Measurements from ENCODE around the gene CPNE9.

CPNE9 gene

DNA sequence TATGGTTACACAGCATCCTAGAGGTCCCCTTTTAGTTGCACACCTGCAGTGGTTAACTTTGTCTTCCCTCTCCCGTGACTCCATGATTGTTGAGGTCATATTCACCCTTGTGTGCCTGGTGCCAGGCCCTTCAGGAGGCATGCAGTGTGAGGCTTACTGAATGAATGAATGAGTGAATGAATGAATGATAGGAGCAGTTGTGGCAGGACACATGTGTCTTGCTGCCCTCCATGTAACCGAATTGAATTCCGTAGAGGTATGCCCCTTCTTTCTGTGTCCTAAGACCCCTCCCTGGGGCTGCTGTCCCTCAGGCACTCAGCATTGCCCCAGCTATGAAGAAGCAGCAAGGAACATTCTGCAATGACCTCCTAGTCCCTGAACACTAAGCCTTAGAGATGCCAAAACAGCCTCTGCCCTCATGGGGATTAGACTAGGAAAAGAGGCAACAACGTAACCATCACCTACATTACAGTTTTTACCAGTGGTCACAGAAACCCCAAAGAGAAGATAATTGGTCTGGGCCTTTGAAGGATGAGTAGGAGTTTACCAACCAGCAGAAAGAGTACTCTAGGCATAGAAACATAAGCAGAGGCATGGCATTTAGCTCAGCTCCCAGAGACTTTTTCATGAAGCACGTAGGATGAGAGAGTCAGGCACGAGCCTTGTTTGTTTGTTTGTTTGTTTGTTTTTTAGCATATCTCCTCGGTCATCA lies 22.5 kb upstream of the CPNE9 start:
- ATAC-seq = no peak
- H3K27ac Mint-ChIP-seq = no peak overlapping the region
- peaks cover 93% of the 10 kb centered on the region for H3K36me3 Mint-ChIP-seq
- H3K27me3 Mint-ChIP-seq = no peaks in the 10 kb centered on the region
- peaks cover 6% of the 10 kb centered on the region for H3K4me1 Mint-ChIP-seq
- H3K9me3 Mint-ChIP-seq = no peaks in the 10 kb centered on the region
- no peak overlapping the region for H3K4me3 Mint-ChIP-seq

DNA sequence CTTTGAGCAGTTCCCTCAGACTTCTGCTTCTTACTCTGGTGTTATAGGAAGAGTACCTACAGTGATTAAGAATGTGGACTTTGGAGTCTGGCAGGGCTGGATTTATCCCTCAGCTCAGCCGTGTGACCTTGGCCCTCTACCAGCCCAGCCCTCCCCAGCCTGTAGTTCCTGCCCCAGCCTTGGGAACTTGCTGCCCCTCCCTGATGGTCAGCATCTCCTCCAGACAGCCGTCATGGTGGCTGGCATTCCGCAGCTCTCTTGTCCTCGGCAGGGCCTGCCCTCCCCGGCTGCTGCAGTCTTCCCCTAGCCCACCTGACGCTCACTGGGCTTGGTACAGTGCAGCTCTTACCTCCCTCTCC lies 21.9 kb upstream of the CPNE9 start:
- no peak for ATAC-seq
- Mint-ChIP-seq H3K27ac (no peak overlapping the region), H3K27me3 (no peaks in the 10 kb centered on the region), H3K4me3 (no peak overlapping the region), H3K9me3 (no peaks in the 10 kb centered on the region), H3K4me1 (peaks cover 8% of the 10 kb centered on the region), H3K36me3 (peaks cover 93% of the 10 kb centered on the region)

- Mint-ChIP-seq H3K4me1 (peaks cover 8% of the 10 kb centered on the region), H3K36me3 (peaks cover 93% of the 10 kb centered on the region), H3K27me3 (no peaks in the 10 kb centered on the region), H3K4me3 (no peak overlapping the region), H3K9me3 (no peaks in the 10 kb centered on the region), H3K27ac (no peak overlapping the region)
- ATAC-seq = no peak
Measured at GRCh38 chr3:9682096-9682495, 21.5 kb upstream of the CPNE9 start.

GRCh38 chr3:9683426-9683825 lies 20.2 kb upstream of the CPNE9 start:
- ATAC-seq = no peak
- peaks cover 8% of the 10 kb centered on the region for H3K4me1 Mint-ChIP-seq
- peaks cover 93% of the 10 kb centered on the region for H3K36me3 Mint-ChIP-seq
- no peaks in the 10 kb centered on the region for H3K9me3 Mint-ChIP-seq
- no peak overlapping the region for H3K27ac Mint-ChIP-seq
- H3K4me3 Mint-ChIP-seq = no peak overlapping the region
- H3K27me3 Mint-ChIP-seq = no peaks in the 10 kb centered on the region

DNA sequence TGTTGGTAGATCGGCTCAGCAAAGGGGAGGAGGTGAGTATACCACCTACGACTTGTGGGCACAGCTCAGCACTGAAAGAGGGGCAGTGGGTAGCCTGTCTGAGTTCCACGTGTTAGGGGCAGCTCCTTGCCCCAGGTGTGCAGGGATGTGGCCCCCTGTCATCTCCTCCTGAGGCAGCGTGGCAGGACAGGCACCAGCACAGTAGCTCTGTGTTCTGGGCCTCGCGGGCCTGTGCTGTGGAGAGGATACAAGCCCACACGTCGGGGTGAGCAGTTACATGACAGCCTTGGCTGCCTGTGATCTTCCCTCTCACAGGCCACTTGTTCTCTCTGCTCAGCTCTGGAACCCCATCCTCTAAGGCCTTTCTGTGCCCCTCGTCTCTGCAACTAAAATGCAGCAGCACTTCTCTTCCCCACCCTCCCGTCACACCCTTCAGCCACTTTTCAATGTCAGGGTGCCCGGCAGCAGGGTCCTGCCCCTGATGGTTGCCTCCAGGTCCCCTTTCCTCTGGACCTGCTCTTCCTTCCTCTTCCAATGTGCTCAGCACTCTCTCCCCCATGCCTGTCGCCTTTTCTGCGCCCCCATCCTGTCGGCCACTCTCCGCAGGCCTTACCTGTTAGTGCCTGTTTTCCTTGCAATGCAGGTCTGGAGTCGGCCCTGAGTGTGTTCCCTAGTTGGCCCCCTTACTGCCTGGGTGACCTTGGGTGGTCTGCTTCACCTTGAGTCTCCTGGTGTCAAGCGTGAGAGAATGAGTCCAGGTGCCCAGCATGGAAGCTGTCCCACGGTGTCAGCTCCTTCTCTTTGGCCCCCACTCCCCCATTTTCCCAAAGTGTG lies 18.2 kb upstream of the CPNE9 start:
- Mint-ChIP-seq H3K27ac (no peak overlapping the region), H3K27me3 (no peaks in the 10 kb centered on the region), H3K4me1 (peaks cover 25% of the 10 kb centered on the region), H3K36me3 (peaks cover 93% of the 10 kb centered on the region), H3K9me3 (no peaks in the 10 kb centered on the region), H3K4me3 (no peak overlapping the region)
- no peak for ATAC-seq

DNA sequence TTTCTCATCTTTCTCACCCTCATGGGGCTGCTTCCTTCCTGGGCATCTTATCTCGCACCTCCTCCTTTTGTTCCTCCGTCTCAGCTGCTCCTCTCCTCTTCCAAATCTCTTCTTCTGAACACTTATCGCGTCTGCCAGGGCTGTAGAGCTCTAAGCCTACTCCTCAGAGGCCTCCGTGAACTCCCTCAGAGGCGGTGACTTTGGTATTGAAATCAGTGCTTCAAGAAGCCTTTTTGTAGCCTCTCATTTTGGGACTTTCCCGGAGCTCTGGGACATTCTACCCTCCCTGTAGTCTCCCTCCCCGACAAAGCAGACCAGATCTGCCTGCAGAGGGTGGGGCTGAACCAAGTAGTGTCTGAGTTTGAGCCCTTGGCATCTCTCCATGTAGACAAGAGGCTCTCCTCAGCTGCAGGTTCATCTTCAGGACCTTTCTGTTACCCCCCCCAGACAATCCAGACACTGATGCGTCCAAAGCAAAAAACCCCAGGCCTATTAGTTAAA lies 17.5 kb upstream of the CPNE9 start:
- no peak overlapping the region for H3K27ac Mint-ChIP-seq
- no peaks in the 10 kb centered on the region for H3K9me3 Mint-ChIP-seq
- H3K4me3 Mint-ChIP-seq = no peak overlapping the region
- H3K27me3 Mint-ChIP-seq = no peaks in the 10 kb centered on the region
- no peak for ATAC-seq
- peaks cover 92% of the 10 kb centered on the region for H3K36me3 Mint-ChIP-seq
- peaks cover 31% of the 10 kb centered on the region for H3K4me1 Mint-ChIP-seq

GRCh38 chr3:9686703-9687102 lies 16.9 kb upstream of the CPNE9 start:
- Mint-ChIP-seq H3K4me3 (no peak overlapping the region), H3K4me1 (peaks cover 37% of the 10 kb centered on the region), H3K36me3 (peaks cover 92% of the 10 kb centered on the region), H3K27me3 (no peaks in the 10 kb centered on the region), H3K27ac (no peak overlapping the region), H3K9me3 (no peaks in the 10 kb centered on the region)
- no peak for ATAC-seq

GRCh38 chr3:9687514-9687913 lies 16.1 kb upstream of the CPNE9 start:
- no peak overlapping the region for H3K27ac Mint-ChIP-seq
- H3K4me1 Mint-ChIP-seq = peaks cover 38% of the 10 kb centered on the region
- H3K27me3 Mint-ChIP-seq = no peaks in the 10 kb centered on the region
- no peak for ATAC-seq
- H3K9me3 Mint-ChIP-seq = no peaks in the 10 kb centered on the region
- peaks cover 93% of the 10 kb centered on the region for H3K36me3 Mint-ChIP-seq
- H3K4me3 Mint-ChIP-seq = no peak overlapping the region

DNA sequence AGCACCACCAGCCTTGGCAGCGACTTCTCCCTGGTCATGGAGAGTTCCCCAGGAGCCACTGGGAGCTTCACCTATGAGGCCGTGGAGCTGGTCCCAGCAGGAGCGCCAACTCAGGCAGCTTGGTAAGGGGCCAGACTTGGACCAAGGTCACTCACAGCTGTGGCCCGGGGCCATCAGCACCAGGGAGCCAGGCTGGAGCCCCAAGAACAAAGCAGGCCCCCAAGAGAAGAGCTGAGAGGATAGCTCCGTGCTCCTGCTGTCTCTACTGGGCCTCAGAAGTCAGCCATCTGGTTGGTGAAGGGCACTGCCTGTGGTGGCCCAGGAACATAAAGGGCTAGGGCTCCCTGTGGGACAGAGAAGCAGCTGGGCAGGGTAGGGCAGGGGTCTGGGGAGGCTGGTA lies 14.7 kb upstream of the CPNE9 start:
- no peaks in the 10 kb centered on the region for H3K27me3 Mint-ChIP-seq
- ATAC-seq = no peak
- H3K9me3 Mint-ChIP-seq = no peaks in the 10 kb centered on the region
- H3K36me3 Mint-ChIP-seq = peaks cover 99% of the 10 kb centered on the region
- H3K4me1 Mint-ChIP-seq = peaks cover 38% of the 10 kb centered on the region
- H3K4me3 Mint-ChIP-seq = no peak overlapping the region
- H3K27ac Mint-ChIP-seq = no peak overlapping the region

- H3K9me3 Mint-ChIP-seq = no peaks in the 10 kb centered on the region
- peaks cover 98% of the 10 kb centered on the region for H3K36me3 Mint-ChIP-seq
- no peak overlapping the region for H3K4me3 Mint-ChIP-seq
- ATAC-seq = no peak
- peaks cover 38% of the 10 kb centered on the region for H3K4me1 Mint-ChIP-seq
- H3K27me3 Mint-ChIP-seq = no peaks in the 10 kb centered on the region
- H3K27ac Mint-ChIP-seq = no peak overlapping the region
Measured at GRCh38 chr3:9689757-9690156, 13.9 kb upstream of the CPNE9 start.

GRCh38 chr3:9690451-9691450 lies 12.9 kb upstream of the CPNE9 start:
- Mint-ChIP-seq H3K9me3 (no peaks in the 10 kb centered on the region), H3K4me3 (no peak overlapping the region), H3K36me3 (peaks cover 96% of the 10 kb centered on the region), H3K27ac (peak overlapping the region; percentile 37), H3K4me1 (peaks cover 37% of the 10 kb centered on the region), H3K27me3 (no peaks in the 10 kb centered on the region)
- ATAC-seq = peak; percentile 100

DNA sequence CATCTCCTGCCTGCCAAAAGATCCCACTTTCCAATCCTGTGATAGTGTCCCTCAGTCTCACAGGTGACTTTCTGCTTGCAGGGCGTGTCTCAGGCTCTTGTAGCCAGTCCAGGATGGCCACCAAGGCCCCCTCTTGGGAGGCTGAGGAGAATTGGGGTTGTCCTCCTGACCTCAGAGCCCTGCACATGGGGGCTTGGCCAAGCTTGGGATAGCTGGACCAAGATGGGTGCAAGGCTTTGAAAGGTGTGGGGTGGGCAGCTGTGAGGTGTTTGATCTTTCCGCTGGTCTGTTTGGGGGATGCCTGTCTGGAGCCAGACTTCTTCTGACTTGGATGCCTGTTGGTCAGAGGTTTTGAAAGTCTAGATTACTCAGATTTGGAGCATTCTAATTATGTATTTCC lies 12.0 kb upstream of the CPNE9 start:
- H3K9me3 Mint-ChIP-seq = no peaks in the 10 kb centered on the region
- peaks cover 96% of the 10 kb centered on the region for H3K36me3 Mint-ChIP-seq
- peaks cover 31% of the 10 kb centered on the region for H3K4me1 Mint-ChIP-seq
- no peak overlapping the region for H3K27ac Mint-ChIP-seq
- H3K4me3 Mint-ChIP-seq = no peak overlapping the region
- no peaks in the 10 kb centered on the region for H3K27me3 Mint-ChIP-seq
- ATAC-seq = no peak

DNA sequence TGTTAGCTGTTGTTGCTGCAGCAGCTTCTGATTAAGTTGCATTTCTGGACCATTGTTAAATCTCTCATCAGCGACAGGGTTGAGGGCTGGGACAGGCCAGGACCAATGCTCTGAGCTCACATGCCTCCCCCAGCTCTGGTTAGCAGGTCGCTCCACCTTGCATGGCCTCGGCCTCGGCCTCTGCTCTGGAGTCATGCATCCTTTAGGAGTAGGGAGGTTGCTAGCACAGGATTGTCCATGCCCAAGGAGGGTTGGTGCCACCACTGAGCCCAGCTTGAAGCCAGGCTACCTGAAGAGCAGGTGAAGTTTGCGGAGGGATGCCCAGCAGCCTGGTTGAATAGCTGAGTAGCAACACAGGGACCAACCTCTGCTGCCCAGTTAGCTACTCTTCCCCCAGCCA lies 11.2 kb upstream of the CPNE9 start:
- no peak overlapping the region for H3K4me3 Mint-ChIP-seq
- no peak for ATAC-seq
- H3K4me1 Mint-ChIP-seq = peaks cover 31% of the 10 kb centered on the region
- no peaks in the 10 kb centered on the region for H3K27me3 Mint-ChIP-seq
- no peaks in the 10 kb centered on the region for H3K9me3 Mint-ChIP-seq
- peaks cover 96% of the 10 kb centered on the region for H3K36me3 Mint-ChIP-seq
- no peak overlapping the region for H3K27ac Mint-ChIP-seq

- no peaks in the 10 kb centered on the region for H3K27me3 Mint-ChIP-seq
- no peak for ATAC-seq
- peaks cover 96% of the 10 kb centered on the region for H3K36me3 Mint-ChIP-seq
Measured at GRCh38 chr3:9695345-9695744, 8.3 kb upstream of the CPNE9 start.

GRCh38 chr3:9695746-9696145 lies 7.9 kb upstream of the CPNE9 start:
- Mint-ChIP-seq H3K36me3 (peaks cover 95% of the 10 kb centered on the region), H3K4me1 (peaks cover 10% of the 10 kb centered on the region), H3K27ac (no peak overlapping the region), H3K9me3 (no peaks in the 10 kb centered on the region), H3K4me3 (no peak overlapping the region), H3K27me3 (no peaks in the 10 kb centered on the region)
- no peak for ATAC-seq

More at GRCh38 chr3:9695345-9695744, 8.3 kb upstream of the CPNE9 start:
- H3K4me1 Mint-ChIP-seq = peaks cover 14% of the 10 kb centered on the region
- H3K4me3 Mint-ChIP-seq = no peak overlapping the region
- no peaks in the 10 kb centered on the region for H3K9me3 Mint-ChIP-seq
- H3K27ac Mint-ChIP-seq = no peak overlapping the region
